Liver (tissue), 3 donors: ENCODE measurements around the gene ABAT.

Source experiments
- CTCF ChIP-seq: fragments of 150-350 bp; IDR thresholded peaks from 2 replicates; pipeline ENCODE4 v1.5.1; 2017; ENCODE audit warnings: improper control_type of control experiment, low read depth, low read length; ENCODE audit not compliant: missing input control
- EGR1 ChIP-seq, 2 donors: IDR thresholded peaks; 2 replicates each; pipeline ENCODE4 v1.6.1; 2016 to 2018; ENCODE audit warnings: antibody characterized with exemption in 2 of 2, low read depth in 2 of 2
- FOXA1 ChIP-seq: IDR thresholded peaks from 2 replicates; pipeline ENCODE4 v1.6.1; 2016; ENCODE audit warnings: antibody characterized with exemption
- FOXA2 ChIP-seq: IDR thresholded peaks from 2 replicates; pipeline ENCODE4 v1.6.1; 2016; ENCODE audit warnings: antibody characterized with exemption
- GABPA ChIP-seq, 2 donors: IDR thresholded peaks in 1 of 2; conservative IDR thresholded peaks in 1 of 2; 2 replicates each; pipeline ENCODE4 v1.6.1; 2016; ENCODE audit warnings: antibody characterized with exemption in 2 of 2, mild to moderate bottlenecking in 1 of 2, moderate library complexity in 1 of 2
- HNF4A ChIP-seq, 2 donors: conservative IDR thresholded peaks; 2 replicates each; pipeline ENCODE4 v1.6.1; 2016; ENCODE audit warnings: antibody characterized with exemption in 2 of 2, mild to moderate bottlenecking in 2 of 2
- HNF4G ChIP-seq: IDR thresholded peaks from 2 replicates; pipeline ENCODE4 v1.6.1; 2016; ENCODE audit warnings: antibody characterized with exemption
- JUND ChIP-seq, 2 donors: IDR thresholded peaks; 2 replicates each; pipeline ENCODE4 v1.6.1; 2016; ENCODE audit warnings: antibody characterized with exemption in 2 of 2
- MAX ChIP-seq: IDR thresholded peaks from 2 replicates; pipeline ENCODE4 v1.6.1; 2016; ENCODE audit warnings: antibody characterized with exemption
- RAD21 ChIP-seq, 2 donors: IDR thresholded peaks; 2 replicates each; pipeline ENCODE4 v1.6.1; 2016; ENCODE audit warnings: antibody characterized with exemption in 2 of 2, mild to moderate bottlenecking in 2 of 2
- REST ChIP-seq: IDR thresholded peaks from 2 replicates; pipeline ENCODE4 v1.6.1; 2016; ENCODE audit warnings: antibody characterized with exemption, mild to moderate bottlenecking
- RXRA ChIP-seq, 2 donors: IDR thresholded peaks; 2 replicates each; pipeline ENCODE4 v1.6.1; 2017 to 2018; ENCODE audit warnings: antibody characterized with exemption in 2 of 2, mild to moderate bottlenecking in 1 of 2
- SP1 ChIP-seq: IDR thresholded peaks from 2 replicates; pipeline ENCODE4 v1.6.1; 2018; ENCODE audit warnings: antibody characterized with exemption, mild to moderate bottlenecking
- YY1 ChIP-seq: IDR thresholded peaks from 2 replicates; pipeline ENCODE4 v1.6.1; 2016; ENCODE audit warnings: antibody characterized with exemption, mild to moderate bottlenecking
- donor health status: healthy.
- donor health status: healthy.

- TF ChIP-seq YY1, result no peak
- no peak for TF ChIP-seq HNF4G
- TF ChIP-seq HNF4A (conservative IDR thresholded peaks at IDR 0.05), result no peak
- no peak for TF ChIP-seq CTCF
- TF ChIP-seq MAX, result no peak
- TF ChIP-seq EGR1 (IDR thresholded peaks at IDR 0.05; ENCODE audit: low read depth in 2 of 2), result no peak
- TF ChIP-seq RXRA (IDR thresholded peaks at IDR 0.05), result no peak
- TF ChIP-seq RAD21 (IDR thresholded peaks at IDR 0.05), result no peak
- TF ChIP-seq FOXA2, result no peak
- no peak for TF ChIP-seq REST
- TF ChIP-seq JUND (IDR thresholded peaks at IDR 0.05), result no peak
- TF ChIP-seq GABPA (IDR thresholded peaks at IDR 0.05 in 1 of 2, conservative IDR thresholded peaks at IDR 0.05 in 1 of 2), result no peak
- no peak for TF ChIP-seq FOXA1
- TF ChIP-seq SP1, result no peak
Measured at GRCh38 chr16:8682551-8683259, 8.3 kb downstream of the ABAT start.
